KBM-7 (cell line): ENCODE results near the gene PAGR1.
A peak's percentile ranks its signal among the peaks of the same experiment; 100 is the strongest.
"Not testable (repeated sequence)": the region's sequence is repeated elsewhere in the genome, so short reads cannot be mapped to it uniquely, and the experiment has no call there.

Source experiments
- DNase-seq: peaks from one replicate; pipeline ENCODE4 v3.0.0-alpha.2; 2015
- in situ Hi-C: fragments of 300-500 bp; cut with MboI; formaldehyde crosslinking; loops from 2 replicates; pipeline ENCODE4 v1.14.3; 2020; ENCODE audit warnings: low sequenced_read_pairs, low pct_unique_long_range_greater_than_20kb, mixed read lengths

Gene PAGR1

GRCh38 chr16:29815793-29816693 lies at the start of gene PAGR1:
Gene PAGR1, plus strand, starts transcription at chr16:29816152. Its CDS starts 374 bp downstream, at chr16:29816526.
- in situ Hi-C loops, result no loop called here
- peak; percentile 99 for DNase-seq

- no peak for DNase-seq
- in situ Hi-C loops, result no loop called here
These were observed 49.4 kb upstream of the PAGR1 start for GRCh38 chr16:29766571-29766970.

DNA sequence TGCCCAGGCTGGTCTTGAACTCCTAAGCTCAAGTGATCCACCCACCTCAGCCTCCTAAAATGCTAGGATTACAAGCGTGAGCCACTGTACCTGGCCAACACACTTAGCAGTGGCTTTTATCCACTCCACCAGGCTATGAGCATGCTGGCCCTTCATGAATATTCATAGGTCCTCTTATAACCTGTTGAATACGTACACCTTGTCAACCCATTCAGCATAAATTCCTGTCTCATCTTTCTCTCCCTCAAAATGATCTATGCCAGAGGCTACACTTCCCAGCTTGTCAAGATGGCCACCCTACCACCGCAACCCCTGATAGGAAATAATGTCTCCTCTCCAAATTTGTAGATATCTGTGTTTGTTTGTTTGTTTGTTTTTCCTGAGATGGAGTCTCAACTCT lies 48.9 kb upstream of the PAGR1 start:
- no peak for DNase-seq
- in situ Hi-C loops, result no loop called here

- in situ Hi-C loops, result no loop called here
- DNase-seq, result no peak
These were observed 46.4 kb upstream of the PAGR1 start for GRCh38 chr16:29769507-29769906.

DNA sequence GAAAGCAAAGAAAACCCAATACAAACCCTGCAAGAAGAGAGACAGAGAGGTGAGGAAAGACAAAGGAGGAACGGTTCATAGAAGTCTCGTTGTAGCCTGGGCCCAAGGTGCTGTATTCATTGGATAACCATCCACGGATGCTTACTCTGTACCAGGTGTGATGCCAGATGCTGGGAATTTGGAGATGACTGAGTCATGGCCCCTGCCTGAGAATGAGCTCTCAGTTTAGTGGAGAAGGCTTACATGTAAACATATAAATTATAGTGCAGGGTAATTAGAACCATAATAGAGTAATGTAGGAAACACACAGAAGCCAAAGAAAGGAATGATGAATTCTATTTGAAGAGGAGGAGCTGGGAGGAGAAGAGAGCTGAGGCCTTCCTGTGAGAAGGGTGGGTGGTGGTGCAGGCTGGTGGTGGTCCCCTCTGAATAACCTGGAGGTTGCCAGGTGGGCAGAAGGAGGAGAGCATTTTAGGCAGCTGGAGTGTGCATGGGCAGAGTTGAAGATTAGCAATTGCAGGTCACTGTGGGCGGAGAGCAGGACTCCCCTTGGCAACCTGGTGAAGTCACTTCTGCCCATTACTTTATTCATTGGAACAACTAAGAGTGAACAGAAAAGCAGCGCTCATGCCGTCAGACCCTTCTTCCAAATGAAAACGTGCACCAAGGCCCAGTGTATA lies 45.6 kb upstream of the PAGR1 start:
- in situ Hi-C loops, result no loop called here
- no peak for DNase-seq

GRCh38 chr16:29772330-29772729 lies 43.6 kb upstream of the PAGR1 start:
- in situ Hi-C loops, result not testable (repeated sequence)

GRCh38 chr16:29774730-29775129 lies 41.2 kb upstream of the PAGR1 start:
- in situ Hi-C loops, result no loop called here
- DNase-seq, result no peak

More at GRCh38 chr16:29772330-29772729, 43.6 kb upstream of the PAGR1 start:
- DNase-seq, result not testable (repeated sequence)

DNA sequence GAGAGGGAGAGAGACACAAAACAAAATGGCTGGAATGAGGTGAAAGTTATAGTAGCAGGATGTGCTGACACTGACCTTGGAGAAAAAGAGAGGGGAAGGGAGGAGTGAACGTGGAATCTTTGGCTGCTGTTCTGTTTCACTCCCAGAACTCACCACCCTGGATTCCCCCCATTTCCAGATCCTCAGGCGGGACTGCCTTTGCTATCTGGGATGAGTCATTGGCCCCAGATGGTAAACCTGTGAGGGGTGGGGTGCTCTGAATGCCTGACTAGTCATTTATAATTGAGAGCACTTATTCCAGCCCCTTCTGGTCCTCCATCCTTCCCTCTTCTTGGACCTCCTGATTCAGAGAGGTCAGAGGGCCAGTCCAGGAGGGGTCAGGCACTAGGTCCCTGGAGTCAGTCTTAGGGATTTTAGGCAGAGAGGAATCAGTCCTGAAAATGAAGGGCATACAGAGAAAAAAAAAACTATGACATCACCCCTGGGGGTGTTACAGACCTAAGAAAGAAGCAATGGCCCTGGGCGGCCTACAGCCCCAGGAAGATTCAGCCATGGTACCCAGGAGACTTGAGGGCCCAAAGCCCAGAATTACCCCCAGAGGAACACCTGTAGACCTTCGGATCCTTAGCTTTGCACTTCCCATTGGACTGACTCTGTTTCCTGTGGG lies 40.1 kb upstream of the PAGR1 start:
- in situ Hi-C loops, result no loop called here

DNA sequence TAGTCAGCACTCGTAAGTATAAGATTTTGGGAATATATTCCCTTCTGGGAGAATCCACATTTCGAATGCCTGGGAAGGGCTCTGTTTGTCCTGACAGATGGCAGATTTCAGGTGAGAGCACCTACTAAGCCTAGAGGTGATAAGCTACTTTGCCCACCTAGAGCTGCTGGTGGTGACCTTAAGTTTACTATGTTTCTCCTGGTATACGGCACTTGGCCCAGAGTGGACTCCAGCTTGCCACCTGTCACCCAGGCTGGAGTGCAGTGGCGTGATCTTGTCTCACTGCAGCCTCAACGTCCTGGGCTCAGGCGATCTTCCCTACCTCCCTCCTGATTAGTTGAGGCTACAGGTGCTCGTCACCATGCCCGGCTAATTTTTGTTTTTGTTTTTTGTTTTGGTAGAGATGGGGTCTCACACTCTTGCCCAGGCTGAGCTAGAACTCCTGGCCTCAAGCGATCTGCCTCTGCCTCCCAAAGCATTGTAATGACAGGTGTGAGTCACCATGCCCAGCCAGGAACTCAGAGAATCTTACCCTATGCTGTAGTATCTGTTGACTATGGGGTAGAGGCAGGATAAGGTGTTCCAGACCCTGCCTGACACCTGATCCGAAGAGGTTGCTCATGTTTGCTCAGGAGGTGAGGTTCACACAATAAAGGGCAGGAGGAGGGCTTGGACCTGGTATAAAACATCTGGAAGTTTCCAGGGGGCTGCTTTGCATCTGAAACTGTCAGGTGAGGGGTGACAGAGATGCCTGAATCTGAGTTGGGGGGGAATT lies 38.2 kb upstream of the PAGR1 start, which contains the start of gene ZG16:
ZG16 (plus strand) TSS at position 681 of the 775 bp plus-strand sequence. CDS start 1,011 bp downstream, outside the sequence.
- in situ Hi-C loops, result no loop called here
- no peak for DNase-seq

More for the DNA sequence above, 40.1 kb upstream of the PAGR1 start:
- DNase-seq, result no peak

- DNase-seq, result no peak
- in situ Hi-C loops, result no loop called here
These were observed 36.5 kb upstream of the PAGR1 start for GRCh38 chr16:29779474-29779873.

- DNase-seq, in situ Hi-C loops: not testable (repeated sequence)
These were observed 32.6 kb upstream of the PAGR1 start for GRCh38 chr16:29783094-29783953.

DNA sequence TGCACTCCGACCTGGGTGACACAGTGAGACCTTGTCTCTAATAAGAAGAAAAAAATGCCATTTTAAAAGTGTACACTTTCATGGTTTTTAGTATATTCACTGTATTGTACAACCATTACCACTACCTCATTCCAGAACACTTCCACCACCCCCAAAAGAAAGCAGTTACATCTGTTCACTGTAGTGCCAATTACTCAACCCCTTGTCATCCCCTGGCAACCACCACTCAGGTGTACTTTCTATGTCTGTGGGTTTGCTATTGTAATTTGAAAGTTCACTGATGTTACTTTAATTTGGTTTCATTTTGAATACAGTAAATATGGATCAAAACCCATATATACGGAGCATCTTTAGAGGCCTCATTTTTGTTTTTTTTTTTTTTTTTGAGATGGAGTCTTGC lies 31.8 kb upstream of the PAGR1 start:
- in situ Hi-C loops, result no loop called here
- DNase-seq, result no peak

- in situ Hi-C loops, result no loop called here
- no peak for DNase-seq
These were observed 31.0 kb upstream of the PAGR1 start for GRCh38 chr16:29784901-29785500.

- in situ Hi-C loops, DNase-seq: not testable (repeated sequence)
These were observed 28.8 kb upstream of the PAGR1 start for GRCh38 chr16:29787155-29787554.

GRCh38 chr16:29789775-29790182 lies 26.2 kb upstream of the PAGR1 start:
- in situ Hi-C loops, result no loop called here
- no peak for DNase-seq

GRCh38 chr16:29790183-29790948 lies 25.6 kb upstream of the PAGR1 start, which contains the start of gene KIF22:
Gene KIF22, plus strand, starts transcription at chr16:29790751. Its CDS starts 9 bp downstream, at chr16:29790760.
- peak; percentile 99 for DNase-seq
- in situ Hi-C loops, result no loop called here
